Ishikawa (cell line): ENCODE data around the gene MTMR4.

Experiments used
- MAX ChIP-seq: IDR thresholded peaks from 2 replicates; pipeline ENCODE4 v1.6.1; 2012
- REST ChIP-seq: IDR thresholded peaks from 2 replicates; pipeline ENCODE4 v1.6.1; 2012; ENCODE audit warnings: low read depth, mild to moderate bottlenecking

- no peak for TF ChIP-seq REST
- TF ChIP-seq MAX = no peak
These were observed 9.5 kb downstream of the MTMR4 start for GRCh38 chr17:58504826-58505351.
